ENCODE results near the gene MED4.
"Not testable (repeated sequence)": the region's sequence is repeated elsewhere in the genome, so short reads cannot be mapped to it uniquely, and the experiment has no call there.

MED4 gene

GRCh38 chr13:48096670-48097069 is 1.8 kb upstream of the MED4 start:
- no peak for DNase-seq (ENCODE audit: low read depth in 1 of 2, low spot score in 1 of 2)

DNA sequence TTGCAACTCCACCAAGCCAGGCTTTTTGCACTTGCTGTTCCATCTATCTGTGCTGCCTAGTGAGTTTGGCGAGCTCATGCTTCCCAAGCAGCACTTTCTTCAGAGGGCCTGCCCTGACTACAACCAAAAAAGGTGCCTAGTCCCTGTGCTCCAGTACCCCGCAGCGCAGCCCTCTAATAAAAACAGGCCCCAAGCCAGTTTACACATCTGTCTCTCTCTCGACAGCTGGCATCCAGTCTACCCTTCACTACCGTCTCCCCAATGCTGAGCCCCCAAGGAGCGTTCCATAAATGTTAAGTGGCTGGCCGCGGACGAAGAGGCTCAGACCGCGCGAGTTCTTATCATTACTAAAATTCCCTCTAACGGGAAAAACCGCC is 512 bp downstream of the MED4 start:
- DNase-seq (ENCODE audit: low read depth in 1 of 2, low spot score in 1 of 2), result no peak

GRCh38 chr13:48093588-48093987 is 1.3 kb downstream of the MED4 start:
- DNase-seq (ENCODE audit: low read depth in 1 of 2, low spot score in 1 of 2), result no peak

GRCh38 chr13:48086272-48086671 is 8.6 kb downstream of the MED4 start:
- no peak for DNase-seq (ENCODE audit: low read depth in 1 of 2, low spot score in 1 of 2)

GRCh38 chr13:48081739-48082138 is 13.2 kb downstream of the MED4 start:
- DNase-seq (ENCODE audit: low read depth in 1 of 2, low spot score in 1 of 2), result no peak

- DNase-seq (ENCODE audit: low read depth in 1 of 2, low spot score in 1 of 2), result no peak
These were observed 16.6 kb downstream of the MED4 start for GRCh38 chr13:48078251-48078656.

DNA sequence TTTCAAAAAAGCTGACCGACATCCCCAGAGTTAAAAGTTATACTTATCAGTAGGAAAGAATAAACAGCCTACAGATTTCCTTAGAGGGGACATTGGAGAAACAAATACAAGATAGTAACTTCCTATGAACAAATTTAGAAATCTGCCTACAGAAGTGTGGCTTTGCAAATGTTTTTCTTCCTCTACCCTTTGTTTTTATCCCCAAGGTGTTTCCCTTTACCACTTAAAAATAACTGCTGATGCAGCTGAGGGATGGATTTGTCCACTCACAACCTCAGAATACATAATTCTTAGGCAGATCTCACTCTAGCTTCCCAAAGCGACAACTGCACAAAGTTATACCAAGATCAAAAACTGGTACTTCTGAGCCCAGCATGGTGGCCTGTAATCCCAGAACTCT is 20.9 kb downstream of the MED4 start:
- no peak for DNase-seq (ENCODE audit: low read depth in 1 of 2, low spot score in 1 of 2)

GRCh38 chr13:48072787-48073186 is 22.1 kb downstream of the MED4 start:
- DNase-seq (ENCODE audit: low read depth in 1 of 2, low spot score in 1 of 2), result no peak

GRCh38 chr13:48072304-48072703 is 22.6 kb downstream of the MED4 start:
- no peak for DNase-seq (ENCODE audit: low read depth in 1 of 2, low spot score in 1 of 2)

DNA sequence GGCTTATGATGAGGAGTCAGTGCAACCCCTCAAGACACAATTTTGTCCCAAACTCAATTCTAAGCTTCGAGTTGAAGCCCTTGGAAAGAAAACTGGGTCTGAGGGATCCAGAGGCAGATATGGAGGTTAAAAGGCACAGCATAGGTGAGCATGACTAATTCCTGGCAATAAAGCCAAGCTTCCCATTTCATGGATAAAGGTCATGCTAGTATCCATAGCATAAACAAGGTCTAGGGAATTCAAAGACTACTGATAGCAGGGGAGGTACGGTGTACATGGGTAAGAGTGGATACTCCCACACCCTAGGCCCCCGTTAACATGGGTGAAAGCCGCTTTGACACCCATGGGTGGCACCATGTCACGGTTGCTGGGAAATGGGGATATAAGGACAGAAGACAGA is 24.0 kb downstream of the MED4 start:
- no peak for DNase-seq (ENCODE audit: low read depth in 1 of 2, low spot score in 1 of 2)

- no peak for DNase-seq (ENCODE audit: low read depth in 1 of 2, low spot score in 1 of 2)
These were observed 25.3 kb downstream of the MED4 start for GRCh38 chr13:48069573-48069972.

GRCh38 chr13:48068952-48069351 is 26.0 kb downstream of the MED4 start:
- DNase-seq (ENCODE audit: low read depth in 1 of 2, low spot score in 1 of 2), result no peak

- DNase-seq (ENCODE audit: low read depth in 1 of 2, low spot score in 1 of 2), result no peak
These were observed 26.9 kb downstream of the MED4 start for GRCh38 chr13:48068036-48068435.

- DNase-seq (ENCODE audit: low read depth in 1 of 2, low spot score in 1 of 2), result no peak
These were observed 28.5 kb downstream of the MED4 start for GRCh38 chr13:48066310-48066989.

GRCh38 chr13:48059951-48060350 is 35.0 kb downstream of the MED4 start:
- DNase-seq (ENCODE audit: low read depth in 1 of 2, low spot score in 1 of 2), result not testable (repeated sequence)

DNA sequence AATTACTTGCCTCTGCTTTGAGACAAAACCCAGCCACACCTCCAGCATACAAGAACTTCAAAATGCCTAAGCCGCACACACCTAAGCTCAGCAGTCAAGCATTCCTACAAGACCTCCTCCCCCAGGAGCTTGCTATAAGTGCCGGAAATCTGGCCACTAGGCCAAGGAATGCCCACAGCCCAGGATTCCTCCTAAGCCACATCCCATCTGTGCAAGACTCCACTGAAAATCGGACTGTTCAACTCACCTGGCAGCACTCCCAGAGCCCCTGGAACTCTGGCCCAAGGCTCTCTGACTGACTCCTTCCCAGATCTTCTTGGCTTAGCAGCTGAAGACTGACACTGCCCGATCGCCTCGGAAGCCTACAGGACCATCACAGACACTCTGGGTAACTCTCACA is 36.4 kb downstream of the MED4 start:
- not testable (repeated sequence) for DNase-seq (ENCODE audit: low read depth in 1 of 2, low spot score in 1 of 2)

GRCh38 chr13:48055712-48056111 is 39.2 kb downstream of the MED4 start:
- no peak for DNase-seq (ENCODE audit: low read depth in 1 of 2, low spot score in 1 of 2)

DNA sequence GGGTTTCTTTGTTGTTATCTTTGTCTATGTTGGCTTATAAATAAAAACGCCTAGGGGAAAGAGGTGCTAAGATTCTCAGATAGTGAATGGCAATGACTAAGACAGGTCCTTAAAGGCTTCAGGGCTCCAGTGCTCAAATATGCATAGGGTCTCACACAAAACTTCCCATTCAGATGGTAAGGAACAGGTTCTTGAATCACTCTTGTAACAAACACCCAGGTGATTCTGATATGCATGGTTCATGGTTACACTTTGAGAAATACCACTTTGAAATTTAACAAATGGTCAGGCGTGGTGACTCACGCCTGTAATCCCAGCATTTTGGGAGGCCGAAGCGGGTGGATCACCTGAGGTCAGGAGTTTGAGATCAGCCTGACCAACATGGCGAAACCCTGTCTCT is 40.3 kb downstream of the MED4 start:
- no peak for DNase-seq (ENCODE audit: low read depth in 1 of 2, low spot score in 1 of 2)

DNA sequence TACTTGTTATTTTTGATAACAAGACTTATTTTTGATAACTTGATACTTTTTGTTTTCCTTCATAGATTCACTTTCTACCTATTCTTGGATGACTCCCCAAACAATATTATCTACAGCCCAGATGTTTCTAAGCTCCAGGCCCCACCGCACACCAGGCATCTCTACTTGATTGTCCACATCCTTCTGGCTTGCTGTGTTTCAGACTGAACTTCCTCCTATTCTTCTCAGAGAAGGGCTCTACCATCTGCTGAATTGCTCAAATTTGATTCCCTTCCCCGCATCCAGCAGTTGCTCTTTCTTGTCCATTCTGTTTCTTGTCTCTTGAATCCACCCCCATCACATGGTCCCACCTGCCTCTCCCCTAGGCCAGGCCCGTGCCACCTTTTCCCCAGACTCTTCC is 44.4 kb downstream of the MED4 start:
- no peak for DNase-seq (ENCODE audit: low read depth in 1 of 2, low spot score in 1 of 2)

DNA sequence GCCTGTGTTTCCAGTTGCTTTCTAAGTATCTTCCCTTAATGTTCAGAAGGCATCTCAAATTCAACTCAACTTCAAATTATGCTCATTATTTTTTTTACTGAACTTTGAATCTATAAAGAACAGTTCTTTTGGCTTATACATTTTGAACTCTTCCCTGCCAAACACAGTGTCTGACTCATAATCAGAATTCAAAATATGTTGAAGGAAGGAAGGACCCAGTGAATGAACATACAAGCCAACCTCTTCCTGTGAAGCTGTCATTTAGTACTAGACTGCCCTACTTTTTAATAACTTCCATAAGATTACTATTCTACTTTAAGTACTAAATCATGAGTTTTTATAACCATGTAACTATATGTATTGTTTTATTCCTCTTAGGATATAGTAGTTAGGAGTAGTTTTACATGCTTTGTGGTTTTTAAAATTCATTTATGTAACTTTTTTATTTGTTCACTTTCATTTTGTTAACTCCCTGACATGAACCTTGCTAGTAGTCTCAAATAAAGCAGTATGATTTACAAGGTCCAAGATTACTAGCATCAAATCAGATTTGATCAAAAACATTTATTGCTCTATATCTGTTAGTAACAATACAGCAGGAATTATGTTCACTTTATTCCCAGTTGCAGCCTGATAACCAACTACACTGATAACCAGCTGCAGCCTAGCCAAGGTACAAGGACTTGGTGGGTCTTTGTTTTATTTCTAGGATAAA is 51.0 kb downstream of the MED4 start:
- no peak for DNase-seq (ENCODE audit: low read depth in 1 of 2, low spot score in 1 of 2)

DNA sequence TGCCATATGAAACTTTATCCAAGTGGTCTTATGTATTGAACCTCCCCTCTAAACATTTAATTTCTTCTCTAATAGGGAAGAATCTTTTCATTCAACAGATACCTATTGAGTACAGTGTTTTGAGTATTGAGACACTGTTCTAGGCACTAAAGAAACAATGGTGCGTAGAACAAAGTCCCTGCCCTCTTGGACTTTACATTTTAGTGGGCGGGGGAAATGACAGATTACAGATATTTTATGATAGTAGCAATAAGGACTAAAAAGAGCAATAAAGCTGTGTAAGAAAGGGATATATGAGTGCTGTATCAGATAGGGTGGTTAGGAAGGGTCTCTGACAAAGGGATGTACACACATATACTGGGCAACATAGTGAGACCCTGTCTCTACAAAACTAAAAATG is 52.0 kb downstream of the MED4 start:
- DNase-seq (ENCODE audit: low read depth in 1 of 2, low spot score in 1 of 2), result no peak

DNA sequence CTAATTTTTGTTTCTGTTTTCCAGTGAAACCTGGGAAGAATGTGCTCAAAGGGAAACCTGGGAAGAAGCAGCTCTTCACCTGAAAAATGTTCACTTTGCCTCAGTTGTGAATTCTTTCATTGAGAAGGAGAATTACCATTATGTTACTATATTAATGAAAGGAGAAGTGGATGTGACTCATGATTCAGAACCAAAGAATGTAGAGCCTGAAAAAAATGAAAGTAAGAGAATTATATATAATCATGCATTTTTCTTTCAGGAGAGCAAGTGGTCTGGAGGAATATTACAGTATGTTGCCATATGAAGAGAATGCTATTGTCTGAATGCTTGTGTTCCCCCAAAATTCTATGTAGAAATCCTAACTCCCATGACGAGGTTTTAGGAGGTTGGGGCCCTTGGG is 54.0 kb downstream of the MED4 start:
- no peak for DNase-seq (ENCODE audit: low read depth in 1 of 2, low spot score in 1 of 2)

- no peak for DNase-seq (ENCODE audit: low read depth in 1 of 2, low spot score in 1 of 2)
These were observed 54.9 kb downstream of the MED4 start for GRCh38 chr13:48040049-48040448.
